ENCODE data around the gene DEFB112.

- TF ChIP-seq POLR2A (IDR thresholded peaks at IDR 0.05; ENCODE audit: low read length) (no peak), GATA1 (IDR thresholded peaks at IDR 0.05; ENCODE audit: low read depth, low read length) (no peak)
Measured at GRCh38 chr6:50091641-50092040, 41.9 kb upstream of the DEFB112 start.

Measured in erythroblast (primary cell).